BJ (cell line): ENCODE measurements around the gene TOPBP1. TPM values are rescaled to one million over a fixed set of nuclear protein-coding genes. Genes with fewer than 3 reads are reported as not detected.

Experiments
- CTCF ChIA-PET: fragments of 350-600 bp; formaldehyde crosslinking; extraction: SDS; loops from one replicate; lab custom pipeline; 2021; ENCODE audit warnings: antibody characterized with exemption, inconsistent platforms; lab: Yijun Ruan, JAX
- POLR2A ChIA-PET: fragments of 300-600 bp; sonication (Branson Sonifier 250); formaldehyde crosslinking; extraction: SDS; loops from one replicate; lab custom pipeline; 2021; ENCODE audit warnings: antibody characterized with exemption; lab: Charles Lee
- DNase-seq: peaks from one replicate; pipeline ENCODE4 v3.0.0-alpha.2; 2011; ENCODE audit warnings: low read depth
- H3K27me3 ChIP-seq: 2 replicates; pipeline ENCODE4 v1.6.0; 2011; ENCODE audit warnings: low read length; ENCODE audit not compliant: control insufficient read depth, insufficient read depth
- H3K36me3 ChIP-seq: 2 replicates; pipeline ENCODE4 v1.5.1; 2011; ENCODE audit warnings: low read length; ENCODE audit not compliant: control insufficient read depth, insufficient read depth
- H3K4me3 ChIP-seq: 2 replicates; pipeline ENCODE4 v1.5.1; 2011; ENCODE audit warnings: low read depth, mild to moderate bottlenecking, control low read depth, low read length
- CTCF ChIP-seq: IDR thresholded peaks from 2 replicates; pipeline ENCODE4 v1.5.1; 2011; ENCODE audit warnings: low read depth, mild to moderate bottlenecking, control low read depth, inconsistent platforms, low read length, moderate library complexity; ENCODE audit not compliant: insufficient read depth
- polyA plus RNA-seq: library from polyadenylated mRNA; depleted of rRNA; stranded (reverse); fragments of >200 nt; gene quantifications from 2 replicates; pipeline ENCODE4 v1.2.3, GENCODE V29; 2011

Gene TOPBP1
- polyA plus RNA-seq, 1 experiment = 18.9 TPM

GRCh38 chr3:133575086-133575485 lies 86.7 kb downstream of the TOPBP1 start:
- ChIA-PET CTCF (interaction anchor here (0.8 to 1.9 kb wide), 8 partner anchors 13 to 191 kb away, joined by 3 to 6 read pairs (median 3); no protein-coding TSS in a partner anchor), POLR2A (interaction anchor here (0.8 kb wide), 1 partner anchor 38 kb away, joined by 4 read pairs; no protein-coding TSS in a partner anchor)
- no peak for TF ChIP-seq CTCF
- peak overlapping the region; percentile 91 for H3K4me3 ChIP-seq
- no peaks in the 10 kb centered on the region for H3K27me3 ChIP-seq
- no peak for DNase-seq
- peaks cover 4% of the 10 kb centered on the region for H3K36me3 ChIP-seq

- no peaks in the 10 kb centered on the region for H3K27me3 ChIP-seq
- ChIA-PET POLR2A (interaction anchor here (0.8 kb wide), 1 partner anchor 38 kb away, joined by 4 read pairs; no protein-coding TSS in a partner anchor), CTCF (interaction anchor here (0.8 to 1.9 kb wide), 9 partner anchors 13 to 190 kb away, joined by 3 to 6 read pairs (median 3); no protein-coding TSS in a partner anchor)
- peak overlapping the region; percentile 91 for H3K4me3 ChIP-seq
- DNase-seq = no peak
- peaks cover 4% of the 10 kb centered on the region for H3K36me3 ChIP-seq
- no peak for TF ChIP-seq CTCF
These were observed 87.4 kb downstream of the TOPBP1 start for GRCh38 chr3:133574260-133574881.

- no peak for TF ChIP-seq CTCF
- ChIA-PET CTCF (interaction anchor here (1.0 to 1.9 kb wide), 5 partner anchors 26 to 847 kb away, joined by 3 to 6 read pairs (median 4); no protein-coding TSS in a partner anchor), POLR2A (interaction anchor here (0.5 to 1.0 kb wide), 5 partner anchors 11 to 171 kb away, joined by 3 to 12 read pairs (median 5); no protein-coding TSS in a partner anchor)
- peak within 1 kb of the TSS; percentile 91 for H3K4me3 ChIP-seq
- no peaks in the 10 kb centered on the region for H3K27me3 ChIP-seq
- DNase-seq = no peak
- peaks cover 4% of the 10 kb centered on the region for H3K36me3 ChIP-seq
These were observed 88.0 kb downstream of the TOPBP1 start, which contains the start of gene CDV3 for GRCh38 chr3:133573629-133574194. CDV3 (plus strand) TSS chr3:133573686; CDS start chr3:133574045, 359 bp downstream.

GRCh38 chr3:133573054-133573628 lies 88.6 kb downstream of the TOPBP1 start:
- H3K27me3 ChIP-seq = no peaks in the 10 kb centered on the region
- peak; percentile 100 for DNase-seq
- TF ChIP-seq CTCF = peak; percentile 33
- H3K36me3 ChIP-seq = peaks cover 3% of the 10 kb centered on the region
- ChIA-PET CTCF (interaction anchor here (1.0 to 1.9 kb wide), 4 partner anchors 25 to 846 kb away, joined by 3 to 6 read pairs (median 4); no protein-coding TSS in a partner anchor), POLR2A (interaction anchor here (0.5 to 1.0 kb wide), 5 partner anchors 10 to 170 kb away, joined by 3 to 12 read pairs (median 5); no protein-coding TSS in a partner anchor)
- H3K4me3 ChIP-seq = peak overlapping the region; percentile 91
